Measurements from ENCODE around the gene PICK1.

DNA sequence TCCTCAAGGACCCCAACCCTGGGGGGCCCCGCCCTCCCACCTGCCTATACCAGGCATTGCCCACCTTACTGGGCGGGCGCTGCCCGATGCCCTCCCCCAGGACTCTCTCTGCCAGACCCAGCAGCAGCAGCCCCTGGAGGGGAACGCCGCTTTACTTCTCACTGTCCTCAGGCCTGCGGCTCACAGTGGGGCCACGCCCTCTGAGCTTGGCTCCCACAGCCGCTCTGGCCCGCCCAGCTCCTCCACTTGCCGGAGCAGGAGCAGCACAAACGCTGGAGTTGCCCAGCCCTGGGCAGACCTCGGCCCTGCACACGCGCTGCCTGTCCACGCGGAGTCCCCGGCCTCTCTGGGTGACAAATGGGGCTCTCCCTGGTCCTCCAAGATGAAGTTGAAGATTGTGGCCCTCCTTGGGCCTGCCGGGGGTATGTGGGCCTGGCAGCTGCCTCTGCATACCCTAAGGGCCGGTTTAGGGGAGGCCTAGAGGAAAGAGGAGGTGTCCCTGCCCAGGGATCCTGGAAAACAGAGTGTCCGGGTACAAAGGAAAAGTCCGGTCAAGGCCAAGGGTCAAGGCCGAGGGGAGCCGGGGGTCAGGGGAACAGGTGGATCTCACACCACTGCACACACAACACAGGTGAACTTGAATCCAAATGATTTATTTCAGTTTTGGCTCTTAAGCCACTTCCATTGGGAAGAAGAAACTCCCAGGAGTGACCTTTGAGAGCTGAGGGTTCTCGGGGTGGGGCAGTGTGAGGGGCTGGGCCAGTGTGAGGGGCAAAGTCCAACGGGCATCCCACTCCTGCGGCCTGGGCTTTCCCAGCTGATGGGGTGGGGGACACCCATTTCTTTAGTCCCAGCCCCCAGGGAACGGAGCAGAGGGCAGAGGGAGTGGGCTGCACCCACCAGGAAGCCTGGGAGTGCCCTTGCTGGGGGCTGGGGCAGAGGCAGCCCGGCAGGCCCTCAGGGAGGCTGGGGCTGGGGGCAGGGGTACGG lies 54.0 kb downstream of the PICK1 start:
- TF ChIP-seq, protein P1, sequence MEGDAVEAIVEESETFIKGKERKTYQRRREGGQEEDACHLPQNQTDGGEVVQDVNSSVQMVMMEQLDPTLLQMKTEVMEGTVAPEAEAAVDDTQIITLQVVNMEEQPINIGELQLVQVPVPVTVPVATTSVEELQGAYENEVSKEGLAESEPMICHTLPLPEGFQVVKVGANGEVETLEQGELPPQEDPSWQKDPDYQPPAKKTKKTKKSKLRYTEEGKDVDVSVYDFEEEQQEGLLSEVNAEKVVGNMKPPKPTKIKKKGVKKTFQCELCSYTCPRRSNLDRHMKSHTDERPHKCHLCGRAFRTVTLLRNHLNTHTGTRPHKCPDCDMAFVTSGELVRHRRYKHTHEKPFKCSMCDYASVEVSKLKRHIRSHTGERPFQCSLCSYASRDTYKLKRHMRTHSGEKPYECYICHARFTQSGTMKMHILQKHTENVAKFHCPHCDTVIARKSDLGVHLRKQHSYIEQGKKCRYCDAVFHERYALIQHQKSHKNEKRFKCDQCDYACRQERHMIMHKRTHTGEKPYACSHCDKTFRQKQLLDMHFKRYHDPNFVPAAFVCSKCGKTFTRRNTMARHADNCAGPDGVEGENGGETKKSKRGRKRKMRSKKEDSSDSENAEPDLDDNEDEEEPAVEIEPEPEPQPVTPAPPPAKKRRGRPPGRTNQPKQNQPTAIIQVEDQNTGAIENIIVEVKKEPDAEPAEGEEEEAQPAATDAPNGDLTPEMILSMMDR (conservative IDR thresholded peaks at IDR 0.05), result no peak
- TF ChIP-seq ZFX (IDR thresholded peaks at IDR 0.05), result no peak
